ENCODE data around the gene ZNF892. TPM values are rescaled to one million over a fixed set of nuclear protein-coding genes. Genes with fewer than 3 reads are reported as not detected.

Gene ZNF892
- total RNA-seq, 1 donor from 2014 or later, result 20.2 TPM

GRCh38 chr2:95231723-95232122, 24.4 kb downstream of the ZNF892 start:
- Mint-ChIP-seq H3K27ac (ENCODE audit: unreplicated experiment) (peak overlapping the region; percentile 48), H3K36me3 (ENCODE audit: low read depth) (peaks cover 29% of the 10 kb centered on the region)
- DNase-seq (ENCODE audit: low read depth, low spot score), result peak; percentile 64

GRCh38 chr2:95232232-95232631, 24.9 kb downstream of the ZNF892 start:
- TF ChIP-seq CTCF (conservative IDR thresholded peaks at IDR 0.05), result no peak
- H3K27me3 Mint-ChIP-seq (ENCODE audit: low read depth), result no peaks in the 10 kb centered on the region
- H3K9me3 Mint-ChIP-seq, result peaks cover 27% of the 10 kb centered on the region
- H3K4me3 Mint-ChIP-seq, result no peak overlapping the region
- DNase-seq (ENCODE audit: low read depth, low spot score), result no peak
- H3K4me1 Mint-ChIP-seq, result peaks cover 6% of the 10 kb centered on the region
- H3K36me3 Mint-ChIP-seq (ENCODE audit: low read depth), result peaks cover 29% of the 10 kb centered on the region
- H3K27ac Mint-ChIP-seq (ENCODE audit: unreplicated experiment), result no peak overlapping the region

More at GRCh38 chr2:95231723-95232122, 24.4 kb downstream of the ZNF892 start:
- Mint-ChIP-seq H3K9me3 (peaks cover 27% of the 10 kb centered on the region), H3K4me1 (peaks cover 6% of the 10 kb centered on the region), H3K4me3 (no peak overlapping the region), H3K27me3 (ENCODE audit: low read depth) (no peaks in the 10 kb centered on the region)
- peak; percentile 81 for TF ChIP-seq CTCF (conservative IDR thresholded peaks at IDR 0.05)

GRCh38 chr2:95234286-95234785, 27.0 kb downstream of the ZNF892 start:
- H3K4me1 Mint-ChIP-seq, result peaks cover 6% of the 10 kb centered on the region
- H3K9me3 Mint-ChIP-seq, result peaks cover 24% of the 10 kb centered on the region
- peaks cover 23% of the 10 kb centered on the region for H3K36me3 Mint-ChIP-seq (ENCODE audit: low read depth)
- DNase-seq (ENCODE audit: low read depth, low spot score), result no peak
- TF ChIP-seq CTCF (conservative IDR thresholded peaks at IDR 0.05), result no peak
- H3K27ac Mint-ChIP-seq (ENCODE audit: unreplicated experiment), result no peak overlapping the region
- no peaks in the 10 kb centered on the region for H3K27me3 Mint-ChIP-seq (ENCODE audit: low read depth)
- H3K4me3 Mint-ChIP-seq, result no peak overlapping the region

- H3K36me3 Mint-ChIP-seq (ENCODE audit: low read depth), result peaks cover 21% of the 10 kb centered on the region
- H3K27me3 Mint-ChIP-seq (ENCODE audit: low read depth), result no peaks in the 10 kb centered on the region
- H3K27ac Mint-ChIP-seq (ENCODE audit: unreplicated experiment), result no peak overlapping the region
- TF ChIP-seq CTCF (conservative IDR thresholded peaks at IDR 0.05), result no peak
- DNase-seq (ENCODE audit: low read depth, low spot score), result no peak
- no peak overlapping the region for H3K4me3 Mint-ChIP-seq
- H3K4me1 Mint-ChIP-seq, result peaks cover 6% of the 10 kb centered on the region
- H3K9me3 Mint-ChIP-seq, result peaks cover 24% of the 10 kb centered on the region
Measured at GRCh38 chr2:95234816-95235215, 27.5 kb downstream of the ZNF892 start.

- DNase-seq (ENCODE audit: low read depth, low spot score), result no peak
- no peak overlapping the region for H3K4me3 Mint-ChIP-seq
- H3K27me3 Mint-ChIP-seq (ENCODE audit: low read depth), result no peaks in the 10 kb centered on the region
- H3K9me3 Mint-ChIP-seq, result peaks cover 27% of the 10 kb centered on the region
- no peak overlapping the region for H3K27ac Mint-ChIP-seq (ENCODE audit: unreplicated experiment)
- no peak for TF ChIP-seq CTCF (conservative IDR thresholded peaks at IDR 0.05)
- no peaks in the 10 kb centered on the region for H3K4me1 Mint-ChIP-seq
- H3K36me3 Mint-ChIP-seq (ENCODE audit: low read depth), result peaks cover 28% of the 10 kb centered on the region
Measured at GRCh38 chr2:95238131-95238530, 30.8 kb downstream of the ZNF892 start.
